PC-3 (cell line): ENCODE measurements around the gene DNAAF1. TPM values are rescaled to one million over a fixed set of nuclear protein-coding genes. Genes with fewer than 3 reads are reported as not detected.
A peak's percentile ranks its signal among the peaks of the same experiment; 100 is the strongest.

Experiments used
- ATAC-seq: fragments of 200-7000 bp; cut with Tn5 transposase; 2 replicates; pipeline ENCODE4 v1.9.1; 2020; ENCODE audit warnings: mild to moderate bottlenecking, moderate library complexity
- BruUV-seq: library from RNA; stranded (reverse); fragments of 400-500 nt; replicated peaks from 2 replicates; lab custom pipeline; 2021; lab: Mats Ljungman, UMichigan
- CTCF ChIA-PET: fragments of 300-600 bp; sonication (Branson Sonifier 250); formaldehyde crosslinking; loops from one replicate; lab custom pipeline; 2022; ENCODE audit warnings: antibody characterized with exemption; lab: Charles Lee
- POLR2A ChIA-PET: fragments of 300-600 bp; sonication (Branson Sonifier 250); formaldehyde crosslinking; loops from one replicate; lab custom pipeline; 2022; ENCODE audit warnings: antibody characterized with exemption; ENCODE audit not compliant: unreplicated experiment; lab: Charles Lee
- DNase-seq: peaks from one replicate; pipeline ENCODE4 v3.0.0-alpha.2; 2015
- H2AFZ ChIP-seq: fragments of 300-600 bp; sonication (generic); 2 replicates; pipeline ENCODE4 v1.6.0; 2016; ENCODE audit warnings: antibody characterized with exemption, low read length
- H3F3A ChIP-seq: fragments of 300-600 bp; sonication (generic); one replicate; pipeline ENCODE4 v1.6.0; 2017; ENCODE audit warnings: antibody characterized with exemption, low read length, control low read depth, mild to moderate bottlenecking; ENCODE audit not compliant: unreplicated experiment
- H3K27ac ChIP-seq: fragments of 300-600 bp; sonication (generic); 2 replicates; pipeline ENCODE4 v1.5.1; 2016; ENCODE audit warnings: mild to moderate bottlenecking, low read length
- H3K27me3 ChIP-seq: fragments of 300-600 bp; sonication (generic); 2 replicates; pipeline ENCODE4 v1.6.1; 2016; ENCODE audit warnings: low read length, mixed read lengths
- H3K36me3 ChIP-seq: fragments of 300-600 bp; sonication (generic); 2 replicates; pipeline ENCODE4 v1.6.1; 2016; ENCODE audit warnings: low read depth, mixed run types, low read length, mixed read lengths
- H3K4me1 ChIP-seq: fragments of 300-600 bp; sonication (generic); 2 replicates; pipeline ENCODE4 v1.5.1; 2016; ENCODE audit warnings: low read length; ENCODE audit not compliant: insufficient read depth
- H3K4me2 ChIP-seq: fragments of 300-600 bp; sonication (generic); 2 replicates; pipeline ENCODE4 v1.6.0; 2016; ENCODE audit warnings: low read length
- H3K4me3 ChIP-seq: fragments of 300-600 bp; sonication (generic); 2 replicates; pipeline ENCODE4 v1.5.1; 2016; ENCODE audit warnings: mild to moderate bottlenecking, low read length, mixed read lengths
- H3K79me2 ChIP-seq: fragments of 300-600 bp; sonication (generic); 2 replicates; pipeline ENCODE4 v1.6.1; 2017; ENCODE audit warnings: low read length, mixed read lengths
- H3K9ac ChIP-seq: fragments of 300-600 bp; sonication (generic); 2 replicates; pipeline ENCODE4 v1.6.0; 2016; ENCODE audit warnings: mild to moderate bottlenecking, low read length
- H3K9me2 ChIP-seq: fragments of 300-600 bp; sonication (generic); replicated peaks from 2 replicates; pipeline ENCODE4 v1.6.1; 2016; ENCODE audit warnings: mixed run types, low read length, mixed read lengths
- H3K9me3 ChIP-seq: fragments of 300-600 bp; sonication (generic); 2 replicates; pipeline ENCODE4 v1.6.1; 2016; ENCODE audit warnings: low read length, mixed read lengths
- H4K20me1 ChIP-seq: fragments of 300-600 bp; sonication (generic); 2 replicates; pipeline ENCODE4 v1.6.1; 2016; ENCODE audit warnings: low read length, mixed read lengths
- EZH2 ChIP-seq: fragments of 300-600 bp; sonication (generic); IDR thresholded peaks from one replicate; pipeline ENCODE4 v1.6.1; 2017; ENCODE audit warnings: antibody characterized with exemption, mild to moderate bottlenecking, low read length; ENCODE audit not compliant: unreplicated experiment
- EZH2phosphoT487 ChIP-seq: fragments of 300-600 bp; sonication (generic); IDR thresholded peaks from 2 replicates; pipeline ENCODE4 v1.6.1; 2018; ENCODE audit warnings: mild to moderate bottlenecking, antibody characterized with exemption, low read length, borderline replicate concordance
- intact Hi-C: fragments of 100-400 bp; cut with micrococcal nuclease; formaldehyde crosslinking; loops from 2 replicates; pipeline ENCODE4 v1.9.0; 2023
- total RNA-seq: library from RNA; depleted of rRNA; stranded (reverse); fragments of >200 nt; gene quantifications from 2 replicates; pipeline ENCODE4 v1.2.3, GENCODE V29; 2014
- TF ChIP-seq, protein P1 (sequence below): fragments of 300-600 bp; sonication (generic); conservative IDR thresholded peaks from 2 replicates; pipeline ENCODE4 v1.5.1; 2017; ENCODE audit warnings: antibody characterized with exemption, low read depth, mild to moderate bottlenecking, low read length

Gene DNAAF1
- total RNA-seq, 1 experiment from 2014 or later: not detected

DNA sequence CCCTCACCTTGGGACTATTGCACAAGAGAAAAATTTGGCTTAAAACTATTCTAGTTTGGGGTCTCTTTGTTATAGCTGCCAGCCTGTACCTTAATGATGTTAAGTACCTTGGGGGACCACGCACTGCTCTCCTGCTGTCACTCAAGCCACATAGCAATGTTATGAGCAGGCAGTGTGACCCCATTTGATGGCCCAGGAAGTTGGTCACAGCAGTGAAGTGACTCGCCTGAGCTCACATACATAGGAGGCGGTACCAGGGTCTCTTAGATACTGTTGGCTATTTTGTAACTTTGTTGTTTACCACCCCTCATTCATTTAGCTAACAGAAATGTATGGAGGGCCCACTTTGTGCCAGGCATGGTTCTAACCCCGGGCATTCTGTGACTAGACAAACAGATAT lies 78.3 kb downstream of the DNAAF1 start:
- no peak overlapping the region for H3K4me2 ChIP-seq
- DNase-seq (peak; percentile 35), ATAC-seq (peak; percentile 23; the same call in 1 of the 2 replicates)
- no TSS peak for BruUV-seq
- intact Hi-C loops: no loop called here
- H3K4me1 ChIP-seq: peaks cover 20% of the 10 kb centered on the region
- H3K27me3 ChIP-seq: no peaks in the 10 kb centered on the region
- no peak overlapping the region for H3K9ac ChIP-seq
- no peaks in the 10 kb centered on the region for H3K9me2 ChIP-seq
- H4K20me1 ChIP-seq: no peaks in the 10 kb centered on the region
- no peak for TF ChIP-seq EZH2phosphoT487
- no peak for TF ChIP-seq EZH2
- TF ChIP-seq, protein P1, sequence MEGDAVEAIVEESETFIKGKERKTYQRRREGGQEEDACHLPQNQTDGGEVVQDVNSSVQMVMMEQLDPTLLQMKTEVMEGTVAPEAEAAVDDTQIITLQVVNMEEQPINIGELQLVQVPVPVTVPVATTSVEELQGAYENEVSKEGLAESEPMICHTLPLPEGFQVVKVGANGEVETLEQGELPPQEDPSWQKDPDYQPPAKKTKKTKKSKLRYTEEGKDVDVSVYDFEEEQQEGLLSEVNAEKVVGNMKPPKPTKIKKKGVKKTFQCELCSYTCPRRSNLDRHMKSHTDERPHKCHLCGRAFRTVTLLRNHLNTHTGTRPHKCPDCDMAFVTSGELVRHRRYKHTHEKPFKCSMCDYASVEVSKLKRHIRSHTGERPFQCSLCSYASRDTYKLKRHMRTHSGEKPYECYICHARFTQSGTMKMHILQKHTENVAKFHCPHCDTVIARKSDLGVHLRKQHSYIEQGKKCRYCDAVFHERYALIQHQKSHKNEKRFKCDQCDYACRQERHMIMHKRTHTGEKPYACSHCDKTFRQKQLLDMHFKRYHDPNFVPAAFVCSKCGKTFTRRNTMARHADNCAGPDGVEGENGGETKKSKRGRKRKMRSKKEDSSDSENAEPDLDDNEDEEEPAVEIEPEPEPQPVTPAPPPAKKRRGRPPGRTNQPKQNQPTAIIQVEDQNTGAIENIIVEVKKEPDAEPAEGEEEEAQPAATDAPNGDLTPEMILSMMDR: no peak
- H3K4me3 ChIP-seq: no peak overlapping the region
- POLR2A ChIA-PET: no interaction called here
- H3F3A ChIP-seq: no peaks in the 10 kb centered on the region
- H3K79me2 ChIP-seq: no peaks in the 10 kb centered on the region
- no peak overlapping the region for H3K27ac ChIP-seq
- CTCF ChIA-PET: interaction anchor here (0.6 kb wide), 1 partner anchor 34 kb away, joined by 3 read pairs; no protein-coding TSS in a partner anchor
- H3K9me3 ChIP-seq: no peaks in the 10 kb centered on the region
- no peaks in the 10 kb centered on the region for H3K36me3 ChIP-seq
- no peak overlapping the region for H2AFZ ChIP-seq

DNA sequence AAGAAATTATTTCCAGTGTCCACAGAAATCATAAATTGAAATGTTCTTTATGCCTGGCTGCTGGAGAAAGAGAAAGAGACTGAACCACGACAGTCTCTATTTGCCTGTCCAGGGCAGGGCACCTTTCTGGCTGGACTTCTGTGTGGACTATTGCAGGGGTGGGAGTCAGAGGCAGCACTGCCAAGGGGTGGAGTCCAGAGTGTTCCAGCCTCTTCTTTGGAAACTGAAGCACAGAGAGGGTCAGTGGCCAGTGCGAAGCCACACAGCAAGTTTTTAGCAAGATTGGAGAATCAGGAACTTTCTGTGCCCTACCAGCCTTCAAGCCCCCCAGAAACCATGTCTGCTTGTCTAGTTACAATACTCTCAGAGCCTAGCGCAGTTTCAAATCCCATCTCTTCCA lies 79.4 kb downstream of the DNAAF1 start:
- intact Hi-C loops: no loop called here
- Histone ChIP-seq H3K9ac (no peak overlapping the region), H3K4me3 (no peak overlapping the region), H3K9me3 (no peaks in the 10 kb centered on the region), H3F3A (no peaks in the 10 kb centered on the region), H3K4me2 (no peak overlapping the region), H3K27me3 (no peaks in the 10 kb centered on the region), H3K79me2 (no peaks in the 10 kb centered on the region), H2AFZ (no peak overlapping the region), H3K36me3 (no peaks in the 10 kb centered on the region), H4K20me1 (no peaks in the 10 kb centered on the region), H3K27ac (no peak overlapping the region), H3K4me1 (peaks cover 25% of the 10 kb centered on the region), H3K9me2 (no peaks in the 10 kb centered on the region)
- ChIA-PET CTCF (no interaction called here), POLR2A (no interaction called here)
- DNase-seq: no peak
- no peak for TF ChIP-seq EZH2
- no peak for TF ChIP-seq EZH2phosphoT487
- TF ChIP-seq, protein P1: no peak
- ATAC-seq: no peak
- no TSS peak for BruUV-seq

DNA sequence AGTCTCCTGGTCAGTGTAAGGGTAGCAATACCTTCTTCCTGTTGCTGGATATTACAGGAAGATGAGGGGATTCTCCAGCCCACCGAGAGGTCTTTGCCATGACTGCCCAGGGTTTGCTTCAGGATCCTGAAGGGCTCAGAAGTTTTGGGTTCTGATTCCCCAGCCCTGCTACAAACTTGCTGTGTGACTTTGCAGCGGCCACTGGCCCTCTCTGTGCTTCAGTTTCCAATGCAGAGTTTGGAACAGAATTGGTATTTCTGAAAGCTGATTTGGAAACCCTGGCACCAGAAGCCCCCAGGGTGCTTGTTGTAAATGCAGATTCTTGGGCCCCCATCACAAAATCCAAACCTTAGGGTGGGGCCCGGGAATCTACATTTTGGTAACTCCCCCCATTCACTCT lies 80.0 kb downstream of the DNAAF1 start:
- H3K27me3 ChIP-seq: no peaks in the 10 kb centered on the region
- no peak overlapping the region for H3K27ac ChIP-seq
- H3K4me2 ChIP-seq: no peak overlapping the region
- TF ChIP-seq EZH2phosphoT487 (no peak), EZH2 (no peak)
- TF ChIP-seq, protein P1: no peak
- H3K9ac ChIP-seq: no peak overlapping the region
- no peak overlapping the region for H3K4me3 ChIP-seq
- H3K79me2 ChIP-seq: no peaks in the 10 kb centered on the region
- DNase-seq (no peak), ATAC-seq (no peak)
- intact Hi-C loops: no loop called here
- no peaks in the 10 kb centered on the region for H3K9me3 ChIP-seq
- H2AFZ ChIP-seq: no peak overlapping the region
- H3F3A ChIP-seq: no peaks in the 10 kb centered on the region
- ChIA-PET CTCF (no interaction called here), POLR2A (no interaction called here)
- H3K36me3 ChIP-seq: no peaks in the 10 kb centered on the region
- H4K20me1 ChIP-seq: no peaks in the 10 kb centered on the region
- no TSS peak for BruUV-seq
- no peaks in the 10 kb centered on the region for H3K9me2 ChIP-seq
- peaks cover 25% of the 10 kb centered on the region for H3K4me1 ChIP-seq
